Liver (tissue), 3 donors: ENCODE measurements around the gene NSL1.

Experiments
- EGR1 ChIP-seq, 2 donors: IDR thresholded peaks; 2 replicates each; pipeline ENCODE4 v1.6.1; 2016 to 2018; ENCODE audit warnings: antibody characterized with exemption in 2 of 2, low read depth in 2 of 2
- FOXA2 ChIP-seq: IDR thresholded peaks from 2 replicates; pipeline ENCODE4 v1.6.1; 2016; ENCODE audit warnings: antibody characterized with exemption
- GABPA ChIP-seq, 2 donors: IDR thresholded peaks in 1 of 2; conservative IDR thresholded peaks in 1 of 2; 2 replicates each; pipeline ENCODE4 v1.6.1; 2016; ENCODE audit warnings: antibody characterized with exemption in 2 of 2, mild to moderate bottlenecking in 1 of 2, moderate library complexity in 1 of 2
- HNF4G ChIP-seq: IDR thresholded peaks from 2 replicates; pipeline ENCODE4 v1.6.1; 2016; ENCODE audit warnings: antibody characterized with exemption
- RAD21 ChIP-seq, 2 donors: IDR thresholded peaks; 2 replicates each; pipeline ENCODE4 v1.6.1; 2016; ENCODE audit warnings: antibody characterized with exemption in 2 of 2, mild to moderate bottlenecking in 2 of 2
- SP1 ChIP-seq: IDR thresholded peaks from 2 replicates; pipeline ENCODE4 v1.6.1; 2018; ENCODE audit warnings: antibody characterized with exemption, mild to moderate bottlenecking
- TAF1 ChIP-seq: conservative IDR thresholded peaks from 2 replicates; pipeline ENCODE4 v1.6.1; 2016; ENCODE audit warnings: antibody characterized with exemption, mild to moderate bottlenecking
- YY1 ChIP-seq: IDR thresholded peaks from 2 replicates; pipeline ENCODE4 v1.6.1; 2016; ENCODE audit warnings: antibody characterized with exemption, mild to moderate bottlenecking
- TF ChIP-seq, protein P1 (sequence below): fragments of 150-350 bp; IDR thresholded peaks from 2 replicates; pipeline ENCODE4 v1.5.1; 2017; ENCODE audit warnings: improper control_type of control experiment, low read depth, low read length; ENCODE audit not compliant: missing input control
- TF ChIP-seq, protein P2 (sequence below): IDR thresholded peaks from 2 replicates; pipeline ENCODE4 v1.6.1; 2016; ENCODE audit warnings: antibody characterized with exemption, mild to moderate bottlenecking
- TF ChIP-seq, protein P3 (sequence below): IDR thresholded peaks from 2 replicates; pipeline ENCODE4 v1.6.1; 2016; ENCODE audit warnings: antibody characterized with exemption
- TF ChIP-seq, protein P4 (sequence below): IDR thresholded peaks from 2 replicates; pipeline ENCODE4 v1.6.1; 2016; ENCODE audit warnings: antibody characterized with exemption
- TF ChIP-seq, protein P5 (sequence below): IDR thresholded peaks from 2 replicates; pipeline ENCODE4 v1.6.1; 2016; ENCODE audit warnings: antibody characterized with exemption
- donor health status: healthy.
- donor health status: healthy.

- TF ChIP-seq RAD21 (IDR thresholded peaks at IDR 0.05) (no peak), TAF1 (no peak), EGR1 (IDR thresholded peaks at IDR 0.05; ENCODE audit: low read depth in 2 of 2) (no peak), GABPA (IDR thresholded peaks at IDR 0.05 in 1 of 2, conservative IDR thresholded peaks at IDR 0.05 in 1 of 2) (no peak), SP1 (no peak), HNF4G (no peak), FOXA2 (no peak), YY1 (no peak)
- TF ChIP-seq, protein P1, sequence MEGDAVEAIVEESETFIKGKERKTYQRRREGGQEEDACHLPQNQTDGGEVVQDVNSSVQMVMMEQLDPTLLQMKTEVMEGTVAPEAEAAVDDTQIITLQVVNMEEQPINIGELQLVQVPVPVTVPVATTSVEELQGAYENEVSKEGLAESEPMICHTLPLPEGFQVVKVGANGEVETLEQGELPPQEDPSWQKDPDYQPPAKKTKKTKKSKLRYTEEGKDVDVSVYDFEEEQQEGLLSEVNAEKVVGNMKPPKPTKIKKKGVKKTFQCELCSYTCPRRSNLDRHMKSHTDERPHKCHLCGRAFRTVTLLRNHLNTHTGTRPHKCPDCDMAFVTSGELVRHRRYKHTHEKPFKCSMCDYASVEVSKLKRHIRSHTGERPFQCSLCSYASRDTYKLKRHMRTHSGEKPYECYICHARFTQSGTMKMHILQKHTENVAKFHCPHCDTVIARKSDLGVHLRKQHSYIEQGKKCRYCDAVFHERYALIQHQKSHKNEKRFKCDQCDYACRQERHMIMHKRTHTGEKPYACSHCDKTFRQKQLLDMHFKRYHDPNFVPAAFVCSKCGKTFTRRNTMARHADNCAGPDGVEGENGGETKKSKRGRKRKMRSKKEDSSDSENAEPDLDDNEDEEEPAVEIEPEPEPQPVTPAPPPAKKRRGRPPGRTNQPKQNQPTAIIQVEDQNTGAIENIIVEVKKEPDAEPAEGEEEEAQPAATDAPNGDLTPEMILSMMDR, result no peak
- TF ChIP-seq, protein P2, sequence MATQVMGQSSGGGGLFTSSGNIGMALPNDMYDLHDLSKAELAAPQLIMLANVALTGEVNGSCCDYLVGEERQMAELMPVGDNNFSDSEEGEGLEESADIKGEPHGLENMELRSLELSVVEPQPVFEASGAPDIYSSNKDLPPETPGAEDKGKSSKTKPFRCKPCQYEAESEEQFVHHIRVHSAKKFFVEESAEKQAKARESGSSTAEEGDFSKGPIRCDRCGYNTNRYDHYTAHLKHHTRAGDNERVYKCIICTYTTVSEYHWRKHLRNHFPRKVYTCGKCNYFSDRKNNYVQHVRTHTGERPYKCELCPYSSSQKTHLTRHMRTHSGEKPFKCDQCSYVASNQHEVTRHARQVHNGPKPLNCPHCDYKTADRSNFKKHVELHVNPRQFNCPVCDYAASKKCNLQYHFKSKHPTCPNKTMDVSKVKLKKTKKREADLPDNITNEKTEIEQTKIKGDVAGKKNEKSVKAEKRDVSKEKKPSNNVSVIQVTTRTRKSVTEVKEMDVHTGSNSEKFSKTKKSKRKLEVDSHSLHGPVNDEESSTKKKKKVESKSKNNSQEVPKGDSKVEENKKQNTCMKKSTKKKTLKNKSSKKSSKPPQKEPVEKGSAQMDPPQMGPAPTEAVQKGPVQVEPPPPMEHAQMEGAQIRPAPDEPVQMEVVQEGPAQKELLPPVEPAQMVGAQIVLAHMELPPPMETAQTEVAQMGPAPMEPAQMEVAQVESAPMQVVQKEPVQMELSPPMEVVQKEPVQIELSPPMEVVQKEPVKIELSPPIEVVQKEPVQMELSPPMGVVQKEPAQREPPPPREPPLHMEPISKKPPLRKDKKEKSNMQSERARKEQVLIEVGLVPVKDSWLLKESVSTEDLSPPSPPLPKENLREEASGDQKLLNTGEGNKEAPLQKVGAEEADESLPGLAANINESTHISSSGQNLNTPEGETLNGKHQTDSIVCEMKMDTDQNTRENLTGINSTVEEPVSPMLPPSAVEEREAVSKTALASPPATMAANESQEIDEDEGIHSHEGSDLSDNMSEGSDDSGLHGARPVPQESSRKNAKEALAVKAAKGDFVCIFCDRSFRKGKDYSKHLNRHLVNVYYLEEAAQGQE, result no peak
- TF ChIP-seq, protein P3, sequence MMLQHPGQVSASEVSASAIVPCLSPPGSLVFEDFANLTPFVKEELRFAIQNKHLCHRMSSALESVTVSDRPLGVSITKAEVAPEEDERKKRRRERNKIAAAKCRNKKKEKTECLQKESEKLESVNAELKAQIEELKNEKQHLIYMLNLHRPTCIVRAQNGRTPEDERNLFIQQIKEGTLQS, result no peak
- TF ChIP-seq, protein P4, sequence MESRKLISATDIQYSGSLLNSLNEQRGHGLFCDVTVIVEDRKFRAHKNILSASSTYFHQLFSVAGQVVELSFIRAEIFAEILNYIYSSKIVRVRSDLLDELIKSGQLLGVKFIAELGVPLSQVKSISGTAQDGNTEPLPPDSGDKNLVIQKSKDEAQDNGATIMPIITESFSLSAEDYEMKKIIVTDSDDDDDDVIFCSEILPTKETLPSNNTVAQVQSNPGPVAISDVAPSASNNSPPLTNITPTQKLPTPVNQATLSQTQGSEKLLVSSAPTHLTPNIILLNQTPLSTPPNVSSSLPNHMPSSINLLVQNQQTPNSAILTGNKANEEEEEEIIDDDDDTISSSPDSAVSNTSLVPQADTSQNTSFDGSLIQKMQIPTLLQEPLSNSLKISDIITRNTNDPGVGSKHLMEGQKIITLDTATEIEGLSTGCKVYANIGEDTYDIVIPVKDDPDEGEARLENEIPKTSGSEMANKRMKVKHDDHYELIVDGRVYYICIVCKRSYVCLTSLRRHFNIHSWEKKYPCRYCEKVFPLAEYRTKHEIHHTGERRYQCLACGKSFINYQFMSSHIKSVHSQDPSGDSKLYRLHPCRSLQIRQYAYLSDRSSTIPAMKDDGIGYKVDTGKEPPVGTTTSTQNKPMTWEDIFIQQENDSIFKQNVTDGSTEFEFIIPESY, result no peak
- TF ChIP-seq, protein P5, sequence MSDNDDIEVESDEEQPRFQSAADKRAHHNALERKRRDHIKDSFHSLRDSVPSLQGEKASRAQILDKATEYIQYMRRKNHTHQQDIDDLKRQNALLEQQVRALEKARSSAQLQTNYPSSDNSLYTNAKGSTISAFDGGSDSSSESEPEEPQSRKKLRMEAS, result no peak
Observed at GRCh38 chr1:212692774-212693644, 98.6 kb downstream of the NSL1 start.
